Dermis microvascular lymphatic vessel endothelial cell (primary cell): ENCODE results near the gene INO80. TPM values are rescaled to one million over a fixed set of nuclear protein-coding genes. Genes with fewer than 3 reads are reported as not detected.
A peak's percentile ranks its signal among the peaks of the same experiment; 100 is the strongest.
"Not testable (repeated sequence)": the region's sequence is repeated elsewhere in the genome, so short reads cannot be mapped to it uniquely, and the experiment has no call there.

Experiments
- DNase-seq, 2 donors: peaks; one replicate each; pipeline versions ENCODE4 v3.0.0 to v3.0.0-alpha.2; 2010; ENCODE audit warnings: low read depth in 2 of 2
- total RNA-seq: library from RNA; depleted of rRNA; stranded (reverse); fragments of >200 nt; gene quantifications from 2 replicates; pipeline ENCODE4 v1.2.1, GENCODE V29; 2014

The INO80 gene
- total RNA-seq = 16.8 and 21.4 TPM in 2 replicates

DNA sequence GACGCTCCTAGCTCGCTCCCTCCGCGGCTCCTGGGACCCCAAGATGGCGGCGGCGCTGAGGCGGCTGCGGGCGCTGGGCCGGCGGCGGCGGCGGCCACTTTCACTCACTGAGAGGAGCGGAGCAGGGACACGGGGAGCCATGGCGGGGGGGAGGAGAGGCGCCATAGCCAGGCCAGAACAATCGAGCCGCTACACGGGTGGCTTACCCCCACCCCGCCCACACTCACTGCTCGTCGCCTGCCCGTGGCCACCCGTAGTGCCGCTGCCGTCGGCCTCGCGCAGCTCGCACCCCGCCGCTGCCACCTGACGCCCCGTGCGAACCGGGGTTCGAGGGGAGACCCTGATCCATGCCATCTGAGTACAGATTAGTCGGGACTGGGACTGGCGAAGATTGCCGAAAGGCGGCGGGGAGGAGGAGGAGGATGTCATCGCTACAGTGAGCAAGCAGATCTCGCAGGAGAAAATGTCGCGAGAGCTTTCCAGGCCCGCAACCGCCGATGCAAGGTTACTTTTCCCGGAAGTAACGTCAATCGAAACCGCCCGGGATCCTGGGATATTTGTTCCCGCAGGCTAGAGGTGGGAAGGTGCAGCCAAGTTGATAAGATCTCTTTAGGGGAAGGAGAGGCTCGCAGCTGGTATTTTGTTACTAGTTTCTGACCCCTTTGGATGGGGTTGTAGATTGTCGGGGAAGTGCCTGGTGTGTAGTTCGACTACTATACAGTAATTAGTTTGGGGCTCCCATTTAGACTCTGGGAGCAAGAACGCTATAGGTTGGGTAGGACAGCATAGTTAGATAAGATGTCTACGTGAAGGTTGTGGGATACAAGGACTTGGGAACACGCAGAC, at the start of gene INO80:
Gene INO80 (minus strand): TSS at position 165 of the 846 bp plus-strand sequence. CDS start 19,970 bp downstream, outside the sequence.
- DNase-seq = peak; percentile 98 to 99

- DNase-seq = no peak
Observed at GRCh38 chr15:41161736-41162135, 45.7 kb upstream of the INO80 start.

GRCh38 chr15:41161336-41161735, 45.3 kb upstream of the INO80 start:
- no peak for DNase-seq

DNA sequence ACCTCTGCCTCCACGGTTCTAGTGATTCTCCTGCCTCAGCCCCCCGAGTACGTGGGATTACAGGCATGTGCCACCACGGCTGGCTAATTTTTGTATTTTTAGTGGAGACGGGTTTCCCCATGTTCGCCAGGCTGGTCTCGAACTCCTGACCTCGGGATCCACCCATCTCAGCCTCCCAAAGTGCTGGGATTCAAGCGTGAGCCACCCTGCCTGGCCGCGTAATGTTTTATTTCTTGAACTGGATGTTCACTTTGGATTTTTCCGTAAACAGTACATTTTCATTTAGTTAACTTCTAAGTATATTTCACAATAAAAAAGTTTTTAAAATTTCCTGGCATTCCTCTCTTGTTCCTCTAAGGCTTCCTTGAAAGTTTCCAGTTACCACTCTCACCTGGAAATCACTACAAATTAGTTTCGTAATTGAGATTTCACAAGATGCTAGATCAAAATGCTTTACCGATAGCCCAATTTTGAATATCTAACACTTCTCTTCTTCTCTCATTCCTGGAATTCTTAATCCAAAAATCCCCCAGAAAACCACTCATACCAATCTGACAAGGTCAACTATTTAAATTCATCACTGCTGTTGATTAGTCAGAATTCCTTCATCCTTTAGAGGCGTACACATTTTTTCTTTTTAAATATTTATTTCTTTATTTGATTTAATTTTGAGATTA, 44.7 kb upstream of the INO80 start:
- no peak for DNase-seq

- peak in 1 of 2 donors; percentile 10 for DNase-seq
Observed at GRCh38 chr15:41154412-41154811, 38.3 kb upstream of the INO80 start.

DNA sequence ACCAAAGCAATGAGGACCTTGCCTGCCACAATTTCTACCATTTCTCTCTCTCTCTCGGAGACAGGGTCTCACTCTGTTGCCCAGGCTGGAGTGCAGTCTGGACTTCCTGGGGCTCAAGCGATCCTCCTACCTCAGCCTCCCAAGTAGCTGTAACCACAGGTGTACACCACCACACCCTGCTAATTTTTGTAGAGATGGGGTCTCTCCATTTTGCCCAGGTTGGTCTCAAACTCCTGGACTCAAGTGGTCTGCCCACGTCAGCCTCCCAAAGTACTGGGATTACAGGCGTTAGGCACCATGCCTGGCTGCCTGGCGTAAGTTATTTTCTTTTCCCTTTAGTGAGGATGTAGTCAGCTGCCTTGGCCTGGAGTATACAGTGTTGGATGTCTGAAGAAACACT, 37.7 kb upstream of the INO80 start:
- no peak for DNase-seq

DNA sequence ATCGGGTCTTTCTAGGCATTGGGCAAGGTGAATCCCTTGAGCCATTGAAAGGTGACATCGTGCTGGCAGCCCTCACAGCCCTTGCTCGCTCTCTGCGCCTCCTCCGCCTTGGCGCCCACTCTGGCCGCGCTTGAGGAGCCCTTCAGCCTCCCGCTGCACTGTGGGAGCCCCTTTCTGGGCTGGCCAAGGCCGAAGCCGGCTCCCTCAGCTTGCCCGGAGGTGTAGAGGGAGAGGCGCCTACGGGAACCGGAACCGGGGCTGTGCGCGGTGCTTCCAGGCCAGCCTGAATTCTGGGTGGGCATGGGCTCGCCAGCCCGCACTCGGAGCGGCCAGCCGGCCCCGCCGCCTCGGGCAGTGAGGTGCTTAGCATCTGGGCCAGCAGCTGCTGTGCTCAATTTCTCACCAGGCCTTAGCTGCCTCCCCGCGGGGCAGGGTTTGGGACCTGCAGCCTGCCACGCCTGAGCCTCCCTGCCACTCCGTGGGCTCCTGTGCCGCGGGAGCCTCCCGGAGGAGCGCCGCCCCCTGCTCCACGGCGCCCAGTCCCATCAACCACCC, 35.4 kb upstream of the INO80 start:
- DNase-seq = no peak

DNA sequence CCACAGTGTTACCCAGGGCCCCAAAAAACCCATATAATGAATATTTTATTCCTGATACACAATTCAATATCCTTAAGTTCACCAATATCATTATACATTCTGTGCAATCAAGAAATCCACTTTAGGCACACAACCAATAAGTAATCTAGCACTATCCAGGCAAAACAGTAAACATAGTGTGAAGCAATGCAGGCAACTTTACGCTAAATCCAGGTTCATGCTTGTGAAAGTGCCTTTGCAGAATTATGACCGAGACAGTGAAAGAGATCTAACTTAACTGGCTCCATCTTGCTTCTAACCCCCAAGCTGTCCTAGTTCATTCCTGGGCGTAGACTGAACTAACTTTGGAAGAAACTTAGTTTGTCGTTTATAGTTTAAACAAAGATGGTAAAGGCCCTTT, 34.2 kb upstream of the INO80 start:
- DNase-seq = no peak

- no peak for DNase-seq
Observed at GRCh38 chr15:41148065-41148464, 32.0 kb upstream of the INO80 start.

GRCh38 chr15:41139619-41140018, 23.5 kb upstream of the INO80 start:
- DNase-seq = no peak

GRCh38 chr15:41139112-41139511, 23.0 kb upstream of the INO80 start:
- DNase-seq = not testable (repeated sequence)

GRCh38 chr15:41135580-41135979, 19.5 kb upstream of the INO80 start:
- DNase-seq = not testable (repeated sequence)

GRCh38 chr15:41133454-41133853, 17.4 kb upstream of the INO80 start:
- no peak for DNase-seq

- not testable (repeated sequence) for DNase-seq
Observed at GRCh38 chr15:41132094-41132493, 16.0 kb upstream of the INO80 start.

GRCh38 chr15:41128174-41128902, 12.3 kb upstream of the INO80 start:
- no peak for DNase-seq

GRCh38 chr15:41125931-41126642, 10.0 kb upstream of the INO80 start:
- no peak for DNase-seq

- no peak for DNase-seq
Observed at GRCh38 chr15:41125063-41125669, 9.1 kb upstream of the INO80 start.

DNA sequence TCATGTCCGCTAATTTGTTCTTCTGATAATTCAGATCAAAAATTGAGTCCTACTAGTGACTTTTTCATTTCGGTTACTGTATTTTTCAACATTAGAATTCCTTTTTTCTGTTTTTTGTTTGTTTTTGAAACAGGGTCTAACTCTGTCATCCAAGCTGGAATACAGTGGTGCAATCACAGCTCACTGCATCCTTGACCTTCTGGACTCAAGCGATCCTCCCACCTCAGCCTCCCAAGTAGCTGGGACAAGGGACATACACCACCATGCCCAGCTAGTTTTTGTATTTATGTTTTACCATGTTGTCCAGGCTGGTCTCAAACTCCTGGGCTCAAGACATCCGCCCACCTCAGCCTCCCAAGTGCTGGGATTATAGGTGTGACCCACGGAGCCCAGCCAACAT, 8.0 kb upstream of the INO80 start:
- no peak for DNase-seq

GRCh38 chr15:41122849-41123248, 6.8 kb upstream of the INO80 start:
- DNase-seq = no peak

GRCh38 chr15:41121951-41122350, 5.9 kb upstream of the INO80 start:
- DNase-seq = no peak

DNA sequence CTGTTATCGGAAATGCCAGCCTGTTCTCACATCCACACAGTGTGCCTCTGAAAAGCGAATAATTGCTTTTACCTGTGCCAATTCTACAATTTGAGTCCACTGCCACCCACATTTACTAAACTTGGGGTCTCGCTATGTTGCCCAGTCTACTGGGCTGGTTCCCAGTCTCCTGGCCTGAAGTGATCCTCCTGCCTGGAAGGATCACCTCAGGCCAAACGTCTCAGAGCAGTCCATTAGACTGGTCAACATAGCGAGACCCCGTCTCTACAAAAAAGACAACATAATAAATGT, 827 bp upstream of the INO80 start:
- no peak for DNase-seq
